NCI-H524 (cell line): ENCODE results near the gene SNAP29.
"Not testable (repeated sequence)": the region's sequence is repeated elsewhere in the genome, so short reads cannot be mapped to it uniquely, and the experiment has no call there.

Experiments used
- DNase-seq, 2 experiments: peaks; one replicate each; lab custom pipeline; 2025; lab: John Stamatoyannopoulos, UW

SNAP29 gene

DNA sequence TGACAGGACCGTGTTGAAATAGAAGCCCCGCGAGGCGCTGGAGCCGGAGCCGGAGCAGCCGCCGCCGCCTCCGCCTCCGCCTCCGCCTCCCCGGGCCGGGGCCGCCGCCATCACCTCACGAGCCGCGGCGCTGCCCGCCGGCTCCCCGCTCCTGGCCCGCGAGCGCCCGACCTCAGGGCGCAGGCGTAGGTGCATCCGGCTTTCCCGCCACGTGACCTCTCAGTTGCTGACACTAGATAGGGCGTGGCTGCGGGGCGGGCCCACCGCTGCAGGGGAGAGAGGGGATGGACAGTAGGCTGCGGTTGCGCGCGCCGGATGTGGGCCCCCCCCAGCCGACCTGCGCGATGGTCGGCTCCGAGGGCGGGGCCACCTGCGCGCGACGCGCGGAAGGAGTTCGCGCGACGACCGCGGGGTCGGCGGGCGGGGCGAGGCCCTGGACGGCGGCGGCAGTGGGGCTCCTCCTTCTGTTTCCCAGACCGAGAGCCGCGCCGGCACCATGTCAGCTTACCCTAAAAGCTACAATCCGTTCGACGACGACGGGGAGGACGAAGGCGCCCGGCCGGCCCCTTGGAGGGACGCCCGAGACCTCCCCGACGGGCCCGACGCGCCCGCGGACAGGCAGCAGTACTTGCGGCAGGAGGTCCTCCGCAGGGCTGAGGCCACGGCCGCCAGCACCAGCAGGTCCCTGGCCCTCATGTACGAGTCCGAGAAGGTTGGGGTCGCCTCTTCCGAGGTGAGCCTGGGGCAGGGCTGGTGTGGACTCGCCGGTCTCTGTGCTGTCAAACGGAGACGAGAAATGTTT, at the start of gene SNAP29, which contains the start of gene PI4KA:
SNAP29 (plus strand) TSS at position 393 of the 802 bp plus-strand sequence; CDS start at position 497, 104 bp downstream.
PI4KA (minus strand) TSS at position 197 of the 802 bp plus-strand sequence; CDS start at position 111, 86 bp downstream.
- DNase-seq: peak; percentile 96 to 99

- DNase-seq: no peak
These were observed 49.1 kb upstream of the SNAP29 start for GRCh38 chr22:20809538-20810185.

GRCh38 chr22:20810645-20811044, 48.2 kb upstream of the SNAP29 start:
- DNase-seq: no peak

DNA sequence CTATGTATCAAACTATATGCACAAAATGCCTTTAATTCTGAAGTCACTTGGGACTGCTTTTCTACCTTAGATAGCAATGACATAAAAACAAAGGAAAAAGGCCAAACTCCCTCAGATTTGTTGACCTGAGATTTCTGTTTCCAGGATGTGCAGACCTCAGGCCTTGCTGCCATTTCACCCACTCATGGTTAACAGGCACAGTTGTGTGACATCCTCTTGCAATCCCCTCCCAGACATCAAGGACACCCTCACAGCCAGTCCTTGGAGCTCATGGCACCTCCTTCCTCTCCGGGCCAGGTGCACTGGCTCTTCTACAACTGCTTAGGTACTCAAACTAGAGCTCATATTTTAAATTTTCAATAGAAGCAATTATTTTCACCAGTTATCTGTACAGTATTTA, 47.6 kb upstream of the SNAP29 start:
- no peak for DNase-seq

- DNase-seq: no peak
These were observed 46.7 kb upstream of the SNAP29 start for GRCh38 chr22:20811971-20812660.

- DNase-seq: no peak
These were observed 45.8 kb upstream of the SNAP29 start for GRCh38 chr22:20813056-20813455.

- DNase-seq: no peak
These were observed 44.5 kb upstream of the SNAP29 start for GRCh38 chr22:20814221-20814808.

DNA sequence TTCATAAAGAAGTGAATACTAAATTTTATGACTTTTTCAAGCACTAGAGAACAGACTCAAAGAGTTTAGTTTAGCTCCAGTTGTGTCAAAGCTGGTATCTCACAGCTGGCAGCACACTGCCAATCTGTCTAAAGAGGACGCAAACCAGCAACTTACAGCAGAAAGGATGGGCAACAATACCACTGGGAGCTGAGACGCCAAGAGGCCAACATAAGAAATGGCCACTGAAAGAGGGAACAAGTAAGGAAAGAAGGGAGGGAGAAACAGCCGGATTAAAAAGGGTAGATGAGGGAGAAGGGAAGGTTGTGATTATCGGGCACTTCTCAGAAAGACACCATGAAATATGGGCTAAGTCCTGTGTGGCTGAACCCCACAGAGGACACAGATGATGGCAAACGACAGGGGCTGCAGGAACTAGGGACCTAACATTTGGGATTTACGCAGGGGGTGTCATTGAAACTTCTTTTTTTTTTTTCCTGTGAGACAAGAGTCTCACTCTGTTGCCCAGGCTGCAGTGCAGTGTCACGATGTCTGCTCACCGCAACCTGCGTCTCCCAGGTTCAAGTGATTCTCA, 43.2 kb upstream of the SNAP29 start:
- DNase-seq: no peak

DNA sequence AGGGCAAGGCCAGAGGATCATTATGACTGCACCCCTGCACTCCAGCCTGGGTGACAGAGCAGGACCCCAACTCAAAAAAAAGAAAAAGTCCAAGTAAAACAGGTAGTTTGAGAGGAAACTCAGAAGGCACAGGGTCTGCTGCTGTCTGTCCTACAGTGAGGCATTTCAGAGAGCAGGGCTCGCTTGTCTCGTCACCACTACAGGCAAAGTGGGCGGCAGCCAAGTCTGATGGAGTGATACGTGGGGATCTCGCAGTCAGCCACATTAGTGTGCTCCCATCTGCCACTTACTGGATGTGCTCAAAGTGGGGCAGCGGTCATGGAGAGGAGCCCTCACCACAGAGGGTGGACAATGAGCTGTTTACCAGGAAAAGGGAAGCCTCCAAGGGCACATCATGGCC, 42.2 kb upstream of the SNAP29 start:
- no peak for DNase-seq

- no peak for DNase-seq
These were observed 40.3 kb upstream of the SNAP29 start for GRCh38 chr22:20818471-20818870.

DNA sequence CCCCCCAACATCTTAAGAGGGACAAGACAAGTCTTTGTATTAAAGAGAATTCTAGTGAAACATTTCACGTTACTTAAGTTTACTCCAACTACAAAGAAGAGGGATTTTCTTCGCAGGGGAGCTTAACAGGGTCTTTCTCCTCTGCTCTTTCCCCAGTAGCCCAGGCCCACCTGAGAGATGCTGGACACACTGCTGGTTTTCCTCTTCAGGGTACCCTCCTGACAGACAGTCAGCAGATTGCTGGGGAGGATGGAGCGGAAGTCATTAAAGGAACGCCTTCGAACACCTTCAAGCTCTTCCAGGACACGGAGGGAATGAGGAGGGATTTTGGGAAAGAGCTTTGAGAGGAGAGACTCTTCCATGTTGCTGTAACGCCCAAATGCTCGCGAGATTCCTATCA, 39.3 kb upstream of the SNAP29 start:
- no peak for DNase-seq

DNA sequence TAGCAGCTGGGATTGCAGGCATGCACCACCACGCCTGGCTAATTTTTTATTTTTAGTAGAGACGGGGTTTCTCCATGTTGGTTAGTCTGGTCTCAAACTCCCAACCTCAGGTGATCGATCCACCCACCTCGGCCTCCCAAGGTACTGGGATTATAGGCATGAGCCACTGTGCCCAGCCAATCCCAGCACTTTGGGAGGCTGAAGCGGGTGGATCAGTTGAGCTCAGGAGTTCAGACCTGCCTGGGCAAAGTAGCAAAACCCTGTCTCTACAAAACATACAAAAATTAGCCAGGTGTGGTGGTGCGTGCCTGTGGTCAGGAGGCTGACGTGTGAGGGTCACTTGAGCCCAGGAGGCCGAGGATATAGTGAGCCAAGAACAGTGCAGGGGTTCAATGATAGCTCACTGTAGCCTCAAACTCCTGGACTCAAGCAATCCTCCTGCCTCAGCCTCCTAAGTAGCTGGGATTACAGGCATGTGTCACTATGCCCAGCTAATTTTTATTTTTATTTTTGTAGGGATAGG, 37.0 kb upstream of the SNAP29 start:
- DNase-seq: not testable (repeated sequence)

GRCh38 chr22:20822240-20822639, 36.6 kb upstream of the SNAP29 start:
- no peak for DNase-seq

DNA sequence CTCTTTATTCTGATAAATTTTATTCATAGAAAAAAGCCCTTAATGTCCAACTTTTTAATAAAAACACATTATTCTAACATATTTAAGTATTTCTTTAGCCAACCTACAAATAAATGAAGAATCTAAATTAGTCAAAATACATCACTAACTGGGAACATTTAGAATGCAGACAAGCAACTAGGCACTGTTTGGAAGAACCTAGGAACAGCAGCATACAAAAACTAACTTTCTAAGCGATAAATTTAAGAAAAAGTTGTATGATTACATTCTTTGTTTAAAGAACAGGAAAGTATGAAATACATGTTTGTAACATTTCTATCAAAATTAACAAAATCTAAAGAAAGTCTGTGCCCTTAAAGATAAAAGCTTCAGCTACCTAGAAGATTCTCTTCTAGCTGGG, 35.5 kb upstream of the SNAP29 start:
- DNase-seq: no peak

- not testable (repeated sequence) for DNase-seq
These were observed 33.6 kb upstream of the SNAP29 start for GRCh38 chr22:20825216-20825615.

DNA sequence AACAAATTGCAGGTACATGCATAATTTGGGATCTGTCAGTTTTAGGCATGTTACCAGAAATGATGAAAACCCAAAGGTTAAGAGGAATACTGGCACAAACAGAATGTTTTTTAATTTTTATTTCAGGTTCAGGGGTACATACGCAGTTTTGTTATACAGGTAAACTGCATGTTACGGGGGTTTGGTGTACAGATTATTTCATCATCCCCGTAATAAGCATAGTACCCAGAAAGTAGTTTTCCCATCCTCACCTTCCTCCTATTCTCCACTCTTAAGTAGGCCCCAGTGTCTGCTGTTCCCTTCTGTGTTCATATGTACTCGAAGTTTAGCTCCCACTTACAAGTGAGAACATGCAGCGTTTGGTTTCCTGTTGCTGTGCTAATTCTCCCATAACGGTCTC, 33.2 kb upstream of the SNAP29 start:
- DNase-seq: no peak

DNA sequence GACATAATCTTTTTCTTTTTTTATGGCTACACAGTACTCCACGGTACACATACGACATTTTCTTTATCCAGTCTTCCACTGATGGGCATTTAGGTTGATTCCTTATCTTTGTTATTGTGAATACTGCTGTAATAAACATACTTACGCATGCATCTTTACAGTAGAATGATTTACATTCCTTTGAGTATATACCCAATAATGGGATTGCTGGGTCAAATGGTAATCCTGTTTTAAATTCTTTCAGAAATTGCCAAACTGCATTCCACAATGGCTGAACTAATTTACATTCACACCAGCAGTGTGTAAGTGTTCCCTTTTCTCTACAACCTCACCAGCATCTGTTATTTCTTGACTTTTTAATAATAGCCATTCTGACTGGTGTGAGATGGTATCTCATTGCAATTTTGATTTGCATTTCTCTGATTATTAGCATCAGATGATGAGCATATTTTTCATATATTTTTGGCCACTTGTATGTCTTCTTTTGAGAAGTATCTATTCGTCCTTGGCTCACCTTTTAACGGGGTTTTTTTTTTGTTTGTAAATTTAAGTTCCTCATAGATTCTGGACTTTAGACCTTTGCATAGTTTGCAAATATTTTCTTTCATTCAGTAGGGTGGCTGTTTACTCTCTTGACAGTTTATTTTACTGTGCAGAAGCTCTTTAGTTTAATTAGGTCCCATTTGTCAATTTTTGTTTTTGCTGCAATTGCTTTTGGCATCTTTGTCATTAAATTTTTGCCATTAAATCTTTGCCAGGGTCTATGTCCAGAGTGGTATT, 32.2 kb upstream of the SNAP29 start:
- not testable (repeated sequence) for DNase-seq

DNA sequence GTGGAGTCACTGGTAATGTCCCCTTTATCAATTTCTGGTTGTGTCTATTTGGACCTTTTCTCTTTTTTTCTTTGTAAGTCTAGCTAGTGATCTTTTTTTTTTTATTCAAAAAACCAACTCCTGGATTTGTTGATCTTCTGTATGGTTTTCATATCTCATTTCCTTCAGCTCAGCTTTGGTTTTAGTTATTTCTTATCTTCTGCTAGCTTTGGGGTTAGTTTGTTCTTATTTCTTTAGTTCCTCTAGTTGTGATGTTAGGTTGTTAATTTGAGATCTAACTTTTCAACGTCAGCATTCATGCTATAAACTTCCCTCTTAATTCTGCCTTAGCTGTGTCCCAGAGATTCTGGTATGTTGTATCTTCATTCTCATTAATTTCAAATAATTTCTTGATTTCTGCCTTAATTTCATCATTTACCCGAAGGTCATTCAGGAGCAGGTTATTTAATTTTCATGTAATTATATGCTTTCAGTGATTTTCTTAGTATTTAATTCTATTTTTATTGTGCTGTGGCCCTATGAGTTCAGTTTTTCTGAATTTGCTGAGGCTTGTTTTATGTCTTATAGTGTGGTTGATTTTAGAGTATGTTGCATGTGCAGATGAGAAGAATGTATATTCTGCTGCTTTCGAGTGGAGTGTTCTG, 29.2 kb upstream of the SNAP29 start:
- no peak for DNase-seq

DNA sequence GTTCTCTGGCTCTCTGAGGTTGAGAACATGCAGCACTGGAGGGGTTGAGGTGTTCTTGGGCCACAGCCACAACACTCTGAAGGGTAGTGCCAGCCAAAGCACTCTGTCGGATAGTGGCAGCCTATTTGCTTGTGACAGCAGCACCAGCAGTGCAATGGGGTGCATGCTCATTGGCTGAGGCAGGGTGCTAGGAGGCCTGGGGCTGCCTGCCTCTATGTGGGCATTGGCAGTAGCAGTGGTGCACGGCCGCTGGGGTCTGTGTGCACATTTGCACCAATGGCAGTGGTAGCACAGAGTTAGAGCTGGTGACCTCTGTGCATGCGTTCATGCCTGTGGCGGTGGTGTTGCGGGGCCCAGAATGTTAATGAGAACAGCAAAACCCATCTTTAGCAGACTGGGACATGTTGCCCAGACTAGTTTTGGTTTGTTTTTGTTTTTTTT, 25.6 kb upstream of the SNAP29 start:
- no peak for DNase-seq

- DNase-seq: no peak
These were observed 24.6 kb upstream of the SNAP29 start for GRCh38 chr22:20834206-20834605.
